Activated CD4-positive, alpha-beta T cell treated with anti-CD3 and anti-CD28 coated beads, Interleukin-10, Interleukin-2, amounts not matched to agents 100 ng/mL and 50 ng/mL, durations not matched to agents 16 hours and 8 hours (primary cell): ENCODE measurements around the gene STK32B.

Experiments
- DNase-seq: peaks from one replicate; pipeline ENCODE4 v3.0.0-alpha.2; 2020

Gene STK32B

GRCh38 chr4:5458676-5459075 is 407.4 kb downstream of the STK32B start:
- no peak for DNase-seq

- no peak for DNase-seq
Measured at GRCh38 chr4:5459236-5459635, 408.0 kb downstream of the STK32B start.

- peak; percentile 13 for DNase-seq
Measured at GRCh38 chr4:5460106-5460801, 409.0 kb downstream of the STK32B start.

- DNase-seq, result no peak
Measured at GRCh38 chr4:5461477-5461876, 410.2 kb downstream of the STK32B start.

- DNase-seq, result no peak
Measured at GRCh38 chr4:5462254-5462835, 411.1 kb downstream of the STK32B start.

- no peak for DNase-seq
Measured at GRCh38 chr4:5462896-5463295, 411.6 kb downstream of the STK32B start.

- no peak for DNase-seq
Measured at GRCh38 chr4:5463361-5463760, 412.1 kb downstream of the STK32B start.

GRCh38 chr4:5463936-5464650 is 412.8 kb downstream of the STK32B start:
- DNase-seq, result no peak

- no peak for DNase-seq
Measured at GRCh38 chr4:5465529-5465928, 414.2 kb downstream of the STK32B start.

GRCh38 chr4:5465956-5466355 is 414.7 kb downstream of the STK32B start:
- no peak for DNase-seq

GRCh38 chr4:5467111-5467510 is 415.8 kb downstream of the STK32B start:
- no peak for DNase-seq

GRCh38 chr4:5469151-5469775 is 418.0 kb downstream of the STK32B start:
- no peak for DNase-seq

GRCh38 chr4:5469861-5470260 is 418.6 kb downstream of the STK32B start:
- no peak for DNase-seq

- no peak for DNase-seq
Measured at GRCh38 chr4:5470318-5471198, 419.3 kb downstream of the STK32B start.

- no peak for DNase-seq
Measured at GRCh38 chr4:5471206-5471605, 419.9 kb downstream of the STK32B start.

GRCh38 chr4:5471691-5472090 is 420.4 kb downstream of the STK32B start:
- DNase-seq, result no peak

- no peak for DNase-seq
Measured at GRCh38 chr4:5472160-5472591, 420.9 kb downstream of the STK32B start.

GRCh38 chr4:5473125-5473524 is 421.8 kb downstream of the STK32B start:
- DNase-seq, result no peak

- no peak for DNase-seq
Measured at GRCh38 chr4:5474756-5475155, 423.5 kb downstream of the STK32B start.

GRCh38 chr4:5477613-5478012 is 426.3 kb downstream of the STK32B start:
- DNase-seq, result no peak

- DNase-seq, result no peak
Measured at GRCh38 chr4:5478169-5478568, 426.9 kb downstream of the STK32B start.

- DNase-seq, result no peak
Measured at GRCh38 chr4:5478697-5479096, 427.4 kb downstream of the STK32B start.
